HG03521 (cell line): ENCODE measurements around the gene MYOZ3.

ENCODE experiments used
- ATAC-seq: cut with Tn5 transposase; IDR thresholded peaks from one replicate; pipeline ENCODE4 v1.9.1; 2021; ENCODE audit warnings: mild to moderate bottlenecking, moderate library complexity; ENCODE audit not compliant: unreplicated experiment

Gene MYOZ3

DNA sequence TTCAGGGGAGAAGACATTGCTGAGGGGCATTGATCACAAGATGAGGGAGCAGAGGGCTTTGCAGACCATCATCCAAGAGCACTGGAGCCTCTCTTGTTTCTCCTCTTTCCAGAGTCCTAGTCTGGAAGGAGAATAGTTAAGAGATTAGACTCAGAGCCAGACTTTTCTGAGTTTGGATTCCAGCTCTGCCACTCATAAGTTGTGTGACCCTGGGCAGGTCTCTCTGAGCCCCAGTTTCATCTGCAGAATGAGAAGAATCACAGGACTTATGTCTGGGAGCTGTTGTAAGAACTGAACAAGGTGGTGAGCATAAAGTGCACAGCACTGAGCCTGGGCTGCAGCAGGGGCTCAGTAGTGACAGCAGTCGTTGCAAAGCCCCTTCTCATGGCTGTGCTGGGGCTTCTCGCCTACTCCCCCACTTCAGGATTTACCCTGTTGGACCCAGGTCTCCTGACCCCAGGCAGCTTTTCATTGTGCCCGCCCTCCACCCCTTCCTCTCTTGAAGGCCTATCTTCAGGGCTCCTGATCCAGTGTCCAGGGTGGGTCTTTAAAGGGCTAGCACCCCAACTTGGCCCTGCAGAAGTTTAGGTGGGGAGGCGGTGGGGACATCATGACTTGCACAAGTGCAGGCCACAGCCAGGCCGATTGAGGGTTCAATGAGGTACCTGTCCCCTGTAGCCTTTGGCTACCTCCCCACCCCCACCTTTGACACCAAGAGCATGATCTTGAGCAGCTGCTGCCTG, 19.1 kb upstream of the MYOZ3 start:
- no peak for ATAC-seq

DNA sequence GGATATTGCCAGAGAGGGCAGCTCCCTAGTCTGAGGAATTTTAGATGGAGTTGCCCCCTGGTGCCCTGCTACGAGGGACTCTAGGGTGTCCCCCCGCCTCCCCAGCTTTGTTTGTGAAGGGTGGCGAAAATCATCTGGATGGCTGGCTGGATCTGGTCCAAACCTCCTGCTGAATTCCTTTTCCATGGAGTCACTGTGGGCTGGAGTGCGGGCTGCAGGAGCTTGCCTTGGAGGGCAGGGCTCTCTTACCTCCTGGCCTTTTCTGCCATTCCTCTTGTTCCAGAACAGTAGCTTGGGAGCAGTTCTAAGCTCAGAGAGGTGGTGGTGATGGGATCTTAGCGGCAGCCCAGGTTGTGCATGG, 18.5 kb upstream of the MYOZ3 start:
- no peak for ATAC-seq

DNA sequence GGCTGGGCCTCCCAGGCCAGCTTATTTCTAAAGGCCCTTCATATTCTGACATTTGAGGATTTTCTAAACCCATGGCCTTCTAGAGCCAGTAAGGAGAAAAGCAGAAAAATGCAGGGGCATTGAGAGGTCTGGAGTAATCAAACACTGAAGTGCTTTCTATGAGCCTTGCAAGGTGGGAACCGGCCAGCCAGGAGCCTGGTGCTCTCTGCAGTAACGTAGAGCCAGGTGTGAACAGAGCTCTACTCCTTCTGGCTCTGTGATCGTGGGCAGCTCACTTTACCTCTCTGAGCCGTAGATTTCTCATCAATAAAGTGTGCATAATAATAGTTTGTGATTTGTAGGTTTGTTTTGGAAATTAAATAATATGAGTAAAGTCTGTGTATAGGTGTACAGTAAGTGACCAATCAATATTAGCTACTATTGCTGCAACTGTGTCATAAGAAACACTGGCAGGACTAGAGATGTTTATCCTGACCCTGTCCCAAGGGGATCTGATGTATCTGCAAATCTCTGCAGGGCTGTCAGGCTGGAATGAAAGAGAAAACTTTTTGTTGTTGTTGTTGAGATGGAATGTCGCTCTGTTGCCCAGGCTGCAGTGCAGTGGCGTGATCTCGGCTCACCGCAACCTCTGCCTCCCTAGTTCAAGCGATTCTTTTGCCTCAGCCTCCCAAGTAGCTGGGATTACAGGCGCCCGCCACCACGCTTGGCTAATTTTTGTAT, 17.9 kb upstream of the MYOZ3 start:
- no peak for ATAC-seq

- ATAC-seq = no peak
Measured at GRCh38 chr5:150644058-150644457, 17.0 kb upstream of the MYOZ3 start.

DNA sequence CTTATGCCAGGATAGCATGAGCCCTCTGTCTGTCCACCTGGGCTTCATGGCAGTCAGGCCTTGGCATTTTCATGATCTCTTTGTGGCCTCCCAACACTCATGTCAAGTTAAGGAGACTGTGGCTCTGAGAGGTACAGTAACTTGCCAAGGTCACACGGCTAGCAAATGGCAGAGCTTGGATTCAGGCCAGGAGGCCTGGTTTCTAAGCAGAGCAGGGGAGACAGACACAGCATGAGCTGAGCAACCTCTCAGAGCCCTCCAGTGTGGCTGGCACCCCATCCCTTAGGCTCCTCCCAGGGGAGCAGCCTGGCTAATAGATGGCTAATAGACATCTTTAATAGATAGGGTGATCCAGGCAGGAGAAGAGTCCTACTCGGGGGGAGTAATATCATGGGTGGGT, 16.5 kb upstream of the MYOZ3 start:
- ATAC-seq = no peak

GRCh38 chr5:150645070-150645700, 15.9 kb upstream of the MYOZ3 start:
- ATAC-seq = no peak

DNA sequence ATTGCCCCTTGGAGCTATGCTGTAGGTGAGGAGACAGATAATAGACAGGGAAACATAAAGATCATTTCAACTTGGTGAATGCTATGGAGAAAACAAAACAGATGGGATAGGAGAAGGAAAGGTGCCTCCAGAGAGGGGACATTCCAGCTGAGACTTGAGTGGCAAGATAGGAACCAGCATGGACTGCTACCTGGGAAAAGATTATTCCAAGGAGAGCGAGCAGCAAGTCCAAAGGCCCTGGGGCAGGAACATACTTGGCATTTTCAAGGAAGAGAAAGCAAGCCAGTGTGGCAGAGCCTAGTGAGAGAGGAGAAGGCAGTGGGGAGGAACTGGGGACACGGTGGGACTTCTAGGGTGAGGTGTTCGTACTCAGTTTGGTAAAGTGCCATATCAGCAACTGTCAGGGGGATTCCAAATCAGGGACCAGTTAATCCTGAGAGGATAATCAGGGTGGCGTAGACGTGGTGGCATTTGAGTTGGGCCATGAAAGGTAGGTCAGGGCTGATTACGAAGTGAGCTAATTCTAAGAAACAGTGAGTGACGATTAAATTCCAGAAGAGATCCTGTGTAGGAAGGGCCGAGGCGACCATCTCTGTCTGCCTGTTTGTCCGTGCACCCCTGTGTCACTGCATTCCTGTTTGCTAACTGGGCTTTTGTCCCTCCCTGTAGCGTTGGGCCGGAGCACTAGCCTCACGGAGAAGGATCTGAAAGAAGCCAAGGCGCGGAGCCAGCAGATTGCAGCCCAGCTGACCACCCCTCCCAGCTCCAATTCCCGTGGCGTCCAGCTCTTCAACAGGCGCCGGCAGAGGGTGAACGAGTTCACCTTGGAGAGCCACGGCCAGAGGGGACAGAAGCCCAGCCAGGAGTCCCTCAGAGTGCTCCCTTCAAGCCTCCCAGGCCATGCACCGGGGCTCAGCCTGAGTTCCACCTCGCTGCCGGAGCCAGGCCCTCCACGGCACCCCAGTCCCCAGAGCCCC, 13.5 kb upstream of the MYOZ3 start:
- ATAC-seq = no peak

GRCh38 chr5:150648294-150649107, 12.6 kb upstream of the MYOZ3 start:
- ATAC-seq = no peak

DNA sequence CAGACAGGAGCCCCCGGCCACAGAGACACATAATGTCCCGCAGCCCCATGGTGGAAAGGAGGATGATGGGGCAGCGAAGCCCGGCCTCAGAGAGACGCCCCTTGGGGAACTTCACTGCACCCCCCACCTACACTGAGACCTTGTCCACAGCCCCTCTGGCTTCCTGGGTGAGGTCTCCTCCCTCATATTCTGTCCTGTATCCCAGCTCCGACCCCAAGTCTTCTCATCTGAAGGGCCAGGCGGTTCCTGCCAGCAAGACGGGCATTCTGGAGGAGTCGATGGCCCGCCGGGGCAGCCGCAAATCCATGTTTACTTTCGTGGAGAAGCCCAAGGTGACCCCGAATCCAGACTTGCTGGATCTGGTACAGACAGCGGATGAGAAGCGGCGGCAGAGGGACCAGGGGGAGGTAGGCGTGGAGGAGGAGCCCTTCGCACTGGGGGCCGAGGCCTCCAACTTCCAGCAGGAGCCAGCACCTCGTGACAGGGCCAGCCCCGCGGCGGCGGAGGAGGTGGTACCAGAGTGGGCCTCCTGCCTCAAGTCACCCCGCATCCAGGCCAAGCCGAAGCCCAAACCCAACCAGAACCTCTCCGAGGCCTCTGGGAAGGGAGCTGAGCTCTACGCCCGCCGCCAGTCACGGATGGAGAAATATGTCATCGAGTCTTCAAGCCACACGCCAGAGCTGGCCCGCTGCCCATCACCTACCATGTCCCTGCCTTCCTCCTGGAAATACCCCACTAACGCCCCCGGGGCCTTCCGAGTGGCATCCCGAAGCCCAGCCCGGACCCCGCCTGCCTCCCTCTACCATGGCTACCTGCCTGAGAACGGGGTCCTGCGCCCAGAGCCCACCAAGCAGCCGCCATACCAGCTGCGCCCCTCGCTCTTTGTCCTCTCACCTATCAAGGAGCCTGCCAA, 11.7 kb upstream of the MYOZ3 start:
- no peak for ATAC-seq

GRCh38 chr5:150650021-150651006, 10.7 kb upstream of the MYOZ3 start:
- ATAC-seq = no peak

- ATAC-seq = no peak
Measured at GRCh38 chr5:150651382-150651781, 9.7 kb upstream of the MYOZ3 start.

DNA sequence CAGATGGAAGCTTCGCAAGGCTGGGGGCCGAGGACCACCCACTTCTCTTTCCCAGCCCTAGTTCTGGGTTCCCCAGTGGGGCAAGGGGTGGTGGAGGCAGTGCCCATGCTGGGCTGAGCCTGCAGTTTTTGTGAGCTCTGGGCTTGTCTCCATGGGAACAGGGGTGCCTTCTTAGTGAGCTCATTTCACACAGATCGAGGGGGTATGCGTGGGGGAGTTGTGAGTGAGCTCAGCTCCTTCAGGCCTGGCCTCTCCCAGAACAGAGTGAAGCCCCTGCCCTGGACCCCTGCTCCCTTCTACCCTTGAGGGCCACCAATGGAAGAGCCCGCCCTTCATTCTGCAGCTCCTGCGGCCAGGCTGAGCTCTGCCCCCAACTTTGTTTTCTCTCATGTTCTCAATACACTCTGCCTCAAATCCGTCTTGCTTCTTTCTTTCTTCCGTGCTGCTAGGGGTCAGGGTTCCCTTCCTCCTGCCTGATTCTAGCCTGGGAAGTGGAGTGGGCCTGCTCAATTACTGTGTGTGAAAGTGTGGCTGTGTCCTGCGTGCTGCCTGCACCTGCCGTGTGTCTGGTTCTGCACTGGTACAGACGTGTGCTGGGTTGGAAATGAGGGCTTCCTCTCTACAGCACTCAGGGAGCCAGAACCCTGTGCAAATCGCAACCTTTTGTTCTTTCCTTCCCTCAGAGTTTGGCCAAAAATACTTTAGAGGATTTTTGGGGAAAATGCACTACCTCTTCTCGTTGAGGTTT, 9.0 kb upstream of the MYOZ3 start:
- no peak for ATAC-seq

- no peak for ATAC-seq
Measured at GRCh38 chr5:150653145-150653761, 7.8 kb upstream of the MYOZ3 start.

- ATAC-seq = no peak
Measured at GRCh38 chr5:150653762-150654556, 7.1 kb upstream of the MYOZ3 start.

GRCh38 chr5:150655221-150655620, 5.8 kb upstream of the MYOZ3 start:
- no peak for ATAC-seq
